GM19452 (cell line): ENCODE data around the gene GNAS-AS1.

Experiments
- ATAC-seq: cut with Tn5 transposase; IDR thresholded peaks from one replicate; pipeline ENCODE4 v1.9.1; 2021; ENCODE audit not compliant: unreplicated experiment

GNAS-AS1 gene

GRCh38 chr20:58811334-58811733 lies 39.4 kb downstream of the GNAS-AS1 start:
- ATAC-seq: no peak

GRCh38 chr20:58810879-58811250 lies 39.8 kb downstream of the GNAS-AS1 start:
- ATAC-seq: no peak

- no peak for ATAC-seq
These were observed 40.4 kb downstream of the GNAS-AS1 start for GRCh38 chr20:58810116-58810878.

GRCh38 chr20:58808271-58809046 lies 42.2 kb downstream of the GNAS-AS1 start:
- no peak for ATAC-seq

- ATAC-seq: no peak
These were observed 42.9 kb downstream of the GNAS-AS1 start for GRCh38 chr20:58807801-58808200.

- ATAC-seq: no peak
These were observed 47.2 kb downstream of the GNAS-AS1 start for GRCh38 chr20:58803533-58803932.

GRCh38 chr20:58802061-58802460 lies 48.6 kb downstream of the GNAS-AS1 start:
- ATAC-seq: no peak

GRCh38 chr20:58800134-58800871 lies 50.4 kb downstream of the GNAS-AS1 start:
- ATAC-seq: no peak

- ATAC-seq: no peak
These were observed 53.0 kb downstream of the GNAS-AS1 start for GRCh38 chr20:58797371-58798338.

- no peak for ATAC-seq
These were observed 54.8 kb downstream of the GNAS-AS1 start for GRCh38 chr20:58795923-58796245.

- no peak for ATAC-seq
These were observed 55.4 kb downstream of the GNAS-AS1 start for GRCh38 chr20:58795181-58795922.

- ATAC-seq: no peak
These were observed 56.1 kb downstream of the GNAS-AS1 start for GRCh38 chr20:58794510-58795180.

- no peak for ATAC-seq
These were observed 56.9 kb downstream of the GNAS-AS1 start for GRCh38 chr20:58793512-58794420.

GRCh38 chr20:58792426-58792825 lies 58.3 kb downstream of the GNAS-AS1 start:
- no peak for ATAC-seq

- no peak for ATAC-seq
These were observed 59.4 kb downstream of the GNAS-AS1 start for GRCh38 chr20:58791286-58791685.

GRCh38 chr20:58790454-58790853 lies 60.2 kb downstream of the GNAS-AS1 start:
- ATAC-seq: no peak

- ATAC-seq: no peak
These were observed 61.7 kb downstream of the GNAS-AS1 start for GRCh38 chr20:58788896-58789544.
